Tibial artery (tissue), 4 donors: ENCODE data around the gene SLC1A6.

ENCODE experiments used
- DNase-seq, 2 donors: peaks; one replicate each; pipeline ENCODE4 v3.0.0-alpha.2; 2019
- H3K27ac ChIP-seq, 2 donors: fragments of 200-600 bp; sonication (generic) in 1 of 2; 1 replicate in 1 of 2; 2 replicates in 1 of 2; pipeline ENCODE4 v1.5.1; 2018 to 2019; ENCODE audit warnings: mild to moderate bottlenecking in 1 of 2
- H3K27me3 ChIP-seq, 2 donors: fragments of 200-600 bp; sonication (generic) in 1 of 2; one replicate each; pipeline versions ENCODE4 v1.5.1 to v1.6.0; 2016 to 2019
- H3K36me3 ChIP-seq, 3 donors: fragments of 200-600 bp; sonication (generic) in 2 of 3; one replicate each; pipeline ENCODE4 v1.5.1; 2016 to 2019; ENCODE audit warnings: mild to moderate bottlenecking in 2 of 3
- H3K4me1 ChIP-seq, 4 donors: fragments of 200-600 bp; sonication (generic) in 2 of 4; 1 replicate in 3 of 4; 2 replicates in 1 of 4; pipeline ENCODE4 v1.5.1; 2016 to 2019
- H3K4me3 ChIP-seq, 2 donors: fragments of 200-600 bp; sonication (generic) in 1 of 2; 1 replicate in 1 of 2; 2 replicates in 1 of 2; pipeline ENCODE4 v1.5.1; 2018 to 2019; ENCODE audit warnings: mild to moderate bottlenecking in 2 of 2
- H3K9me3 ChIP-seq, 3 donors: fragments of 200-600 bp; sonication (generic) in 1 of 3; one replicate each; pipeline ENCODE4 v1.5.1; 2016 to 2019
- intact Hi-C: fragments of 100-400 bp; cut with DNase I; formaldehyde crosslinking; loops from one replicate; pipeline ENCODE4 v1.15.0; 2023; ENCODE audit warnings: low total_unique reads
- TF ChIP-seq, protein P1 (sequence below), 2 experiments: fragments of 200-600 bp in 1 of 2; fragments of 450-650 bp in 1 of 2; IDR thresholded peaks; one replicate each; pipeline ENCODE4 v1.5.1; 2017 to 2019; ENCODE audit warnings: antibody characterized with exemption in 2 of 2, mild to moderate bottlenecking in 1 of 2, moderate library complexity in 1 of 2

The SLC1A6 gene

DNA sequence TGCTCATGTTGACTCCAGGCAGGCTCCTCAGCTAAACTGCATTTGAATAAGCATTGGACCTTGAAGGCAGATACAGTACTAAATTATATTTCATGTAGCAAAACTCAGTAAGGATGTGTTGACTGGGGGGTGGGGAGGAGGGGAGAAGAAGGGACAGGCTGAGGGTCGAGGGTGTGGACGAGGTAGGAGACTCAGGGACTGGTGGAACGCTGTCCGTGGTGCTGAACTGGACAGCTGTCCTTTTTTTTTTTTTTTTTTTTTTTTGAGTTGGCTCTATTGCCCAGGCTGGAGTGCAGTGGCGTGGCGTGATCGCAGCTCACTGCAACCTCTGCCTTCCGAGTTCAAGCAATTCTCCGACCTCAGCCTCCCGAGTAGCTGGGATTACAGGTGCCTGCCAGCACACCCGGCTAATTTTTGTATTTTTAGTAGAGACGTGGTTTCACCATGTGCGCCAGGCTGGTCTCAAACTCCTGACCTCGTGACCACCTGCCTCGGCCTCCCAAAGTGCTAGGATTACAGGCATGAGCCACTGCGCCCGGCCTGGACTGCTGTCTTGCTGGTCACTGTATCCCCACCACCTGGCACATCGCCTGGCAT lies 36.4 kb upstream of the SLC1A6 start:
- Histone ChIP-seq H3K36me3 (no peaks in the 10 kb centered on the region), H3K27ac (no peak overlapping the region), H3K9me3 (no peaks in the 10 kb centered on the region), H3K4me3 (no peak overlapping the region), H3K4me1 (peaks cover 0 to 1% (median 0%) of the 10 kb centered on the region in 4 donors), H3K27me3 (peaks cover 0 to 33% of the 10 kb centered on the region in 2 donors)
- TF ChIP-seq, protein P1, sequence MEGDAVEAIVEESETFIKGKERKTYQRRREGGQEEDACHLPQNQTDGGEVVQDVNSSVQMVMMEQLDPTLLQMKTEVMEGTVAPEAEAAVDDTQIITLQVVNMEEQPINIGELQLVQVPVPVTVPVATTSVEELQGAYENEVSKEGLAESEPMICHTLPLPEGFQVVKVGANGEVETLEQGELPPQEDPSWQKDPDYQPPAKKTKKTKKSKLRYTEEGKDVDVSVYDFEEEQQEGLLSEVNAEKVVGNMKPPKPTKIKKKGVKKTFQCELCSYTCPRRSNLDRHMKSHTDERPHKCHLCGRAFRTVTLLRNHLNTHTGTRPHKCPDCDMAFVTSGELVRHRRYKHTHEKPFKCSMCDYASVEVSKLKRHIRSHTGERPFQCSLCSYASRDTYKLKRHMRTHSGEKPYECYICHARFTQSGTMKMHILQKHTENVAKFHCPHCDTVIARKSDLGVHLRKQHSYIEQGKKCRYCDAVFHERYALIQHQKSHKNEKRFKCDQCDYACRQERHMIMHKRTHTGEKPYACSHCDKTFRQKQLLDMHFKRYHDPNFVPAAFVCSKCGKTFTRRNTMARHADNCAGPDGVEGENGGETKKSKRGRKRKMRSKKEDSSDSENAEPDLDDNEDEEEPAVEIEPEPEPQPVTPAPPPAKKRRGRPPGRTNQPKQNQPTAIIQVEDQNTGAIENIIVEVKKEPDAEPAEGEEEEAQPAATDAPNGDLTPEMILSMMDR (IDR thresholded peaks at IDR 0.05) = no peak
- intact Hi-C loops = no loop called here
- no peak for DNase-seq

GRCh38 chr19:15014579-15014978 lies 34.9 kb upstream of the SLC1A6 start:
- Histone ChIP-seq H3K27me3 (peaks cover 0 to 41% of the 10 kb centered on the region in 2 donors), H3K27ac (no peak overlapping the region), H3K36me3 (no peaks in the 10 kb centered on the region), H3K4me1 (peaks cover 0 to 7% (median 2%) of the 10 kb centered on the region in 4 donors), H3K4me3 (no peak overlapping the region), H3K9me3 (no peaks in the 10 kb centered on the region)
- intact Hi-C loops = no loop called here
- TF ChIP-seq, protein P1 (IDR thresholded peaks at IDR 0.05) = no peak
- no peak for DNase-seq

DNA sequence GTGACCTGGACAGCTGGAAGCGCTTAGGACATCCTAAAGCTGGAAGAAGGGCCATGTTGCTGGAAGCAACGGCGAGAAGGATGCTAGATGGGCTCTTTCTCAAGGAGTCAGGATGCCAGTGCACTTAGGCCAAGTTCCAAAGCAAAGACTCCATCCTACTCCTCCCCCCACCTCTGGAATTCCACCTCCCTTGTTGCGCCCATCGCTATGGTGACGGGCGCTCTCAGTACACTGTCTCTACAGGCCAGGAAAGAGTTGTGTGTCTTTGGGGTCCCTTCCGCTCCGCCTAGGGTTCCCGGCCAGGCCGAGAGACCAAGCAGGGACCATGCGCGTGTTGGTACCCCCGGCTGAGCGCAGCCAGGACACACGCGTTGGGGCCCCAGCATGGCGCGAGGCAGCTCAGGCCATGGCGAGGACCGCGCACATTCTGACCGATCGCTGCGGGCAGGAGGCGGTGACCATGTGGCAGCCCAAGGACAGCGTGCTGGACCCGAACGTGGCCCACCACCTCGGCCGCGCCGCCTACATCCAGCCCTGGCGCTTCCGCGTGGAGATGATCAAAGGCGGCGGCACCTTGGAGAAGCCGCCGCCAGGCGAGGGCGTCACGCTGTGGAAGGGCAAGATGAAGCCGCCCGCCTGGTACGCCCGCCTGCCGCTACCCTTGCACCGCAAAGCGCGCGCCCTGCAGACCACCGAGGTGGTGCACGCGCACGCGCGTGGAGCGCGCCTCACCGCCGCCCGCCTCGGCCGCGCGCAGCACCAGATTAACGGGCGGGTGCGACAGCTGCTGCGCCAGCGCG lies 31.0 kb upstream of the SLC1A6 start:
- no peak for DNase-seq
- Histone ChIP-seq H3K4me3 (no peak overlapping the region), H3K27me3 (peaks cover 0 to 46% of the 10 kb centered on the region in 2 donors), H3K36me3 (no peaks in the 10 kb centered on the region), H3K9me3 (no peaks in the 10 kb centered on the region), H3K4me1 (peaks cover 0 to 7% (median 2%) of the 10 kb centered on the region in 4 donors), H3K27ac (no peak overlapping the region)
- TF ChIP-seq, protein P1 (IDR thresholded peaks at IDR 0.05) = no peak
- intact Hi-C loops = no loop called here

- no peak for DNase-seq
- intact Hi-C loops = no loop called here
Observed at GRCh38 chr19:15008308-15008707, 28.6 kb upstream of the SLC1A6 start.

GRCh38 chr19:14997981-14998380 lies 18.3 kb upstream of the SLC1A6 start:
- Histone ChIP-seq H3K4me3 (no peak overlapping the region), H3K36me3 (no peaks in the 10 kb centered on the region), H3K27ac (no peak overlapping the region), H3K9me3 (no peaks in the 10 kb centered on the region), H3K4me1 (no peaks in the 10 kb centered on the region), H3K27me3 (peaks cover 0 to 18% of the 10 kb centered on the region in 2 donors)
- TF ChIP-seq, protein P1 (IDR thresholded peaks at IDR 0.05) = no peak
- DNase-seq = no peak
- intact Hi-C loops = no loop called here

More at GRCh38 chr19:15008308-15008707, 28.6 kb upstream of the SLC1A6 start:
- TF ChIP-seq, protein P1 (IDR thresholded peaks at IDR 0.05) = no peak
- Histone ChIP-seq H3K4me3 (no peak overlapping the region), H3K4me1 (peaks cover 0 to 7% (median 2%) of the 10 kb centered on the region in 4 donors), H3K36me3 (no peaks in the 10 kb centered on the region), H3K27me3 (peaks cover 0 to 38% of the 10 kb centered on the region in 2 donors), H3K9me3 (no peaks in the 10 kb centered on the region), H3K27ac (no peak overlapping the region)
